ENCODE results near the gene DGKI.

GRCh38 chr7:137597856-137598255 lies 248.9 kb downstream of the DGKI start:
- no peak for TF ChIP-seq EZH2phosphoT487 (IDR thresholded peaks at IDR 0.05; ENCODE audit: borderline replicate concordance, low read depth, low read length)
- TF ChIP-seq CTCF (conservative IDR thresholded peaks at IDR 0.05; ENCODE audit: low read length): no peak
